NCI-H510A (cell line): ENCODE results near the gene PLCL1.
"Not testable (repeated sequence)": the region's sequence is repeated elsewhere in the genome, so short reads cannot be mapped to it uniquely, and the experiment has no call there.

ENCODE experiments used
- DNase-seq: peaks from one replicate; lab custom pipeline; 2025; lab: John Stamatoyannopoulos, UW

PLCL1 gene

DNA sequence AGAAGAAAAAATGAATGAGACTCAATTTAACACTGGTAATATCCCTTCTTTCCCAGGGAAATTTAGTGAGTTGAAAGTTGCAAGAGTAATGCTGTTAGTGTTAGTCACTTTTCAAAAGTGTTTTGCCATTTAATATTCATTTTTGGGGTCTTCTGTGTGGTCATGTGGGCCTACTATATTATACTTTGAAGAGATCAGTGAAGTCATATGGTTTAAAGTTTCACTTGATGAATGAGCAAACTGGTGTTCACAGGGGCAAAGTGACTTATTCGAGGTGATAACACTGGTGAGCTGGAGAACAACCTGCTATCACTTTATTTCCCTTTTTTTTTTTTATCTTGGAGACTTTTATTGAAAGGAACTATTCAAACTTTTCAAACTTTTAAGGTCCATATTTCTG is 196.0 kb downstream of the PLCL1 start:
- DNase-seq, result no peak

DNA sequence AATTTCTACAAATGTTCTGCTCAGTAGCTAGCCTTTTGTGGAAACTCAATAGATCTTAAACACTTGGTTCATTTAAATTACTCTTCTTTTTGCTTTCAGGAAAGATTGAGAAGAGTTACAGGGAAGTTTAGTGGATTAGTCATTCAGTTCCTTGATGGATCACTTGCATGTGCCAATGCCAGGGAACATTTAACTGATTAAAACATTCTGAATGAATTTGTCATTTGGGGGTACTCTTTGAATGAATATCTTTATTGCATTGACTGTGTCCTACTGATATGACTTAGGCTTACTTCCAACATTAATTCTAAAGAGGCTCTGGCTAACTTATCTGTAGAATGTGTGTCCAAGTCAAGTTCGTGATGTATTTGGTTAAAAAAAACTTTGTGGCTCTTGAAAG is 199.8 kb downstream of the PLCL1 start:
- DNase-seq, result no peak

DNA sequence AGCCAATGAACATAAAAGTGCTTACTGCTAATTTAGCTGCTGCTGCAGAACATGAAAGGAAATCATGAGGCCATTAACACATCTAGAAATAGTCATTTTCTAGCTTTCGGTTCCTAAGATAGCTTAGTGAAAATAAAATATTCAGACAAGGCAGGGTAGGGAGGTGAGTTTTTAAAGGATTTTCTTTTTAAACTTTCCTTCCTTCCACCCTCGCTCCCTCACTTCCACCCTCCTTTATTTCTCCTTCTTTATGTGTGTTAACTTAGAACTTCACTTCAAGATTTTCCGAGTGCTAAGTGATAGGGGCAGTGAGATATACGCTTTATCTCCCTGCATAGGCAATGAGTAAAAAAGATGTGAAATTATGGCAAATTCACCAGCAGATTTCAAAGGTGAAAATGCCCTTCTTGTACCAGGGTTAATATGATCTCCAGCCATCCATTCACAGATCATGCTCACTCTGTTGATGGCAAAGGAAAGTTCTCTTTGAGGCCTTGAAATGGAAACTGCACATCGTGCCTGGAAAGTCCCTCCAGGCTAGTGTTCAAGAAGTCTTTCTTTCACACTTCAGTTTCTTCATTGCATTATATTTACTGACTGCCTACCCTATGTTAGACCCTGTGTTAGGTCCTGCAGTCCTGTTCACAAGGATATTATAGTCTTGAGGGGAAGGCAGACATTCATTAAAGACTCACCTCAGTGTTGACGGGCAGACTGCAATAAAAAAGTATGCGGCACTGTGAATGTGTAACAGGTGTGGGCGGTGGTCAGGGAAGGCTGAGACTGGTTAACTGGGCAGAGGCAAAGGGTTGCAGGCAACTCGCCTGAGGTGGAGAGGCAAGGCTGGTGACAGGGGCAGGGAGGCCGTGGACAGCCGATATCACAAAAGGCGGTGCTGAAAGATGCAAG is 200.8 kb downstream of the PLCL1 start:
- no peak for DNase-seq

DNA sequence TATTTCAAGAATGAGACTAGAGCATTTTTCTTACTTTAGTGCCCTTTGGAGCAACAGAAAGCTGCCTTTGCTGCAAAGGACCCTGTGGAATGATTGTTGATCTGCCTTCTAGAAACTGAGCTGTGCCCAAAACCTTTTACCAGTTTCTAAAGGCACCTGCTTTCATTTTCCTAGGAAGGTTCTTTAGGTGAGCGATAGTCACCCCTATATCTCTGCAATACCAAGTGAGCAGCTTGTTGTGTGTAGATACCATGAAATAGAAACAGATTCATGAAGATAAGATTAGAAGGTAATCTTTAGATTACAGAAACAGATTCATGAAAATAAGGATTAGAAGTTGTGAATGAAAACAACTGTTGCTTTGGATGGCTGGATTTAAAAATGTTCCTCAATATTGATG is 202.3 kb downstream of the PLCL1 start:
- DNase-seq, result no peak

DNA sequence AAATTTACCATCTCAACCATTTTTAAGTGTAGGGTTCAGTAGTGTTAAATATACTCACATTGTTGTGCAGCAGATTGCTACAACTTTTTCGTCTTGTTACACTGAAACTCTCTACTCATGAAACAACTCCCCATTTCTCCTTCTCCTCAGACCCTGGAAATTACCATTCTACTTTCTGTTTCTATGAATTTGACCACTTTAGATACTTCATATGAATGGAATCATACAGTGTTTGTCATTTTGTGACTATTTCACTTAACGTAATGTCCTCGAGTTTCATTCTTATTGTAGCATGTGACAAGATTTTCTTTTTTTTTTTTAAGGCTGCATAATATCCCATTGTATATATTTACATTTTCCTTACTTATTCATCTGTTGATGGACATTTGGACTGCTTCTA is 203.8 kb downstream of the PLCL1 start:
- no peak for DNase-seq

DNA sequence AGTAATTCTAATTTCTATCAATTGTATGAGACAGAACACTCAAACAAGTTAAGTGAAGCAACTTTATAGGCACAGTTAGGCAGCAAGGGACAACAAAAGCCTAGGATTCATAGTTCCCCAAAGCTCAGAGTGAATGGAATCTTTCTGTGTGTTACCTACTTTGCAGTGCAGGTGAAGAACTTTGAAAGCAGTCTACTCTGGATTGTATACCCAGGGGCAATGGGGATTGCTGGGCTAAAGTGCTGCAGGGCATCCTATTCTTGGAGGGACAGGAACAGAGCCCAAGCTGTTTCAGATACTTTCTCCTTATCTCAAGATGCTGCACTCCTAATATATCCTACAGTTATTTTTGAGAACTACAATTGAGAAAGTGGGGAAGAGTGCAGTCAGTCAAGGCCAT is 207.6 kb downstream of the PLCL1 start:
- DNase-seq, result no peak

DNA sequence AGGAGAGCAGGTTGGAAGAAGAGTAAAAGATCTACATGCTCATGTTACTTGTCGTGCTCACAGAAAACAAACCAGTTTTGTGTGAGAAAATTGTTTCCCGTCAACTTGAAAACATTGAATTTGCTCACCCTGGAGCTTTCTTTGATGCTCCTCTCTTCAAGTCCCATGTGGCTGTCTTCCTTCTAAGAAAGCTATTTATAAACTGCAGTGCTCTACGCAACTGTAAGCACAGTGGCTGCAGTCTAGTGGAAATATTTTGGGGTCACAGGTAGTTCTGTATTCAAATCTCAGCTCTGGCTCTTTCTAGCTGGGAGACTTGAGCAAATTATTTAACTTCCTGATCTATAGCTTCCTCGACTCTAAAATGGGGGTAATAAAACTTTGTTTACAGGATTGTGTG is 211.8 kb downstream of the PLCL1 start:
- DNase-seq, result no peak

DNA sequence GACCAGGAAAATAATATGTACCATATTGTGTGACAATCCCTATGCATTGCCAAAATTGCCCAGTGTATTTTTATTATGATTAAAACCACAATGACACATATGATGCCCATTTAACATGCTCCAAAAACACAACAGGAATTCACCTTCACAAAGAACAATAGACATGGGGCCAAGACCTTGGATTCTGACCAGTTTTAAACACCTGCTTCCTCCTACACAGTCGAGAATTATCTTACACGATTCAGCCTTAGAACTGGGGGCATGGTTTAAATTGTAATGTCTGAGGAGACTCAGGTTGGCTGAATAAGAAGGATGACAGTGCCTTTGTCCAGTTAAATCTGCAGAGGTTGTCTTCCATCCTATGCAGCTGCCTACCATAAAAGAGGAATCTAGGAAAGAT is 212.7 kb downstream of the PLCL1 start:
- DNase-seq, result no peak

DNA sequence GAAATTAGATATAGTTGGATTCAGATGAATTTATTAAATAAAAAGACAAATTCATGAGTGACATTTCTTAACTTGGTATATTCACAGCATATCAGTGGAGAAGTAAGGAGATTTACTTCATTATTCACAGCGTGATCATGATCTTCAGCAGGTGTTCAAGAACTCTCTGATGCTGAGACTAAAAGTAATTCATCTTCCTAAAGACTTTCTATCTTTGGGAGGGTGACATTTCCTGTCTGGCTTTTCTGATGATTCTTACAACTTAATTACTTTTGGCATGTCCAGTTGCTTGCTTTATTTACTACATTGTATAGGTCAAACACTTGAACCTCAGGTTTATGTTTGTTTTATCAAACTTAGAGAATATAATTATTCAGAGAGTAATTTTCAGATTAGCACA is 224.6 kb downstream of the PLCL1 start:
- DNase-seq, result no peak

DNA sequence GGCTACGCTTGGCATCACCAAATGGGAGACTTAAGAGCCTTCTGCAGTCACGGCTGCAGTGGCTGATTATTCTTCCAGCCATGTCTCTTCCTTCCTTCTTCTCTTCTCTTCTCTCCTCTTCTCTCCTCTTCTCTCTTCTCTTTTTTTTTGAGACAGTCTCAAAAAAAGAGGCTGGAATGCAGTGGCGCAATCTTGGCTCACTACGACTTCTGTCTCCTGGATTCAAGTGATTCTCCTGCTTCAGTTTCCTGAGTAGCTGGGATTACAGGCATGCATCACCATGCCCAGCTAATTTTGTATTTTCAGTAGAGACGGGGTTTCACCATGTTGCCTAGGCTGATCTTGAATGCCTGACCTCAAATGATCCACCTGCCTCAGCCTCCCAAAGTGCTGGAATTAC is 225.2 kb downstream of the PLCL1 start:
- DNase-seq, result not testable (repeated sequence)

DNA sequence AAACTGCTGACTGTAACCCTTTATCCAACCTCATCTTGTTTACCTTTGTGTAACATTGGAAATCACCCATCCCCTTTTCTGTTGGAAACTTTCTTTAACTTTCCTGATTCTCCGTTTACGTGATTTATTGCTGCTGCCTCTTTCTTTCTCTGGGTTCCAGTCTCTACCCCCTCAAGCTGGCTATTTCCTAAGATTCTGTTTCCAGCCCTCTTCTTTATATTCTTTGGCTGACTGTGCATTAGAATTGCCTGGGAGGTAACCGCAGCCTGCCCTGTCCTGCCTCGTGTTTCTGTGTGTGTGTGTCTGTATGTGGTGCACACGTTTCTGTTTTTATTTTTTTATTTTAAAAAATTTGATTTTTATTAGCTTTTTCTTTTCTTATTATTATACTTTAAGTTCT is 229.2 kb downstream of the PLCL1 start:
- DNase-seq, result no peak

DNA sequence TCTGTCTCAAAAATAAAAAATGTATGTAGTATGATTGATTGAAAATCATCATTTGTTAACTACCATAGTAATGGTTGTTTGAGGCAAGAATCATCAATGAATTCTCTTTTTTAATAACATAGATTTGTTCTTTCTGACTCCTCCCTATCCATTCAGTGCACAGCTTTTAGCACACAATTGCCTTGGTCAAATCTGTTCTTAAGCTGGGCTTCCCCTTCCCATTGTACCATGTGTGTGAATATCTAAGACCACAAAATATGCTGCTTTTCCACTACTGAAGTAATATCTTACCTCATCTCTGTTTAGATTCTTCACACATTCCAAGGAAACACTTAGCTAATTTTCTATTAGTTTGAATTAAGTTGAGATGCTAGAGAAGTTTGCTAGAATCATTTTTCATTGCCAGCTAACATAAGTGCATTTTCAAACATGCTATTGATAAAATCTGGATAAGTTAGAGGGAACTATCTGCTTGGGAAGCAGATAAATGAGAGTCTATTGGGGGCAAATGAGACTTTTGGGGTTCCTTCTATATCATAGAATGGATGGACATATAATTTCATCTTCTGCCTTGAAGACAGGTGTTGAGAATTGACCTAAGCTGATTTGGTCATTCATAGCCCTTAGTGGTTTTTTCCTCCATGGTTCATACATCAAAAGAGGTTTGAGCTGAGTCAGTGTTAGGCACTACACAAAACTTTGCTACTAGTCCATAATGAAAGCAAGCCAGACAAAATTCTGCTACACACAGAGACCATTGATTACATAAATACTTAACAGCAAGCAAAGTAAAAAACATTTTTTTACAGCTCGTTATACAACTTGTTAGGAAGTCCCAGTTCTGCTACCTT is 231.9 kb downstream of the PLCL1 start:
- DNase-seq, result no peak

DNA sequence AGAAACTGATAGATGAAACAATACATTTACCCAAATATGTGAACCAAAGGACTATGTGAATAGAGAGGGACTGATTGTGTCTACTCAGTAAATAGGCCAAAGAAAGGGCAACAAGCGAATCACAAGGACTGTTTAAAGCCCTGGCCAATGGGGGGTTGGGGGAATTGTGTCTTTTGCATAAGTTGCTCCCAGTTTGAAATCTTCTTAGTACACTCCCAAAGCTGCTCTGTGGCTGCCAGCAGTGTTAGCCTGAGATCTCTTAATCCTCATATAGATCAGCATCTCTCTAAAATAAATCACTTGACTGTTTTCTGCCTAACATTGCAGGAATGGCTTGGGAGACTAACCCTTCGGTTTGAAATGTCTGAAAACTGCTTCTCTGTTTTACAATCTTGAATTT is 236.4 kb downstream of the PLCL1 start:
- DNase-seq, result no peak

DNA sequence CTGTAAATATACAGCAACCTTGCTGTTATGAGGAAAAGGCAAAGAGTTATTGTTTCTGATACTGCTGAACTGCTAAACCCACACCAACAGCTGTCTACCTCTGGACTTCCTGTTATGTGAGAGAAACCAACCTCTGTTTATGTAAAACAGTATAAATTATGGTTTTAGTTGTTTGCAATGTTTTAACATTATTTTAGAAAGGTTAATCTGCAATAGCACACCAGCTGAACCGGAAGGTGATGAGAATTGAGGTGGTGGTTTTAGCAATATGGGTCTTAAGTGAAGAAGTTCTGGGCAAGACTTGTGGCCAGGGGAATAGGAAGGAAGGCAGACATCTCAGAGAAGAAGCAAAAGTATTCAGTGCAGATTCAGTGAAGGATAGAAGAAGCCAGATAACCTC is 237.8 kb downstream of the PLCL1 start:
- no peak for DNase-seq

DNA sequence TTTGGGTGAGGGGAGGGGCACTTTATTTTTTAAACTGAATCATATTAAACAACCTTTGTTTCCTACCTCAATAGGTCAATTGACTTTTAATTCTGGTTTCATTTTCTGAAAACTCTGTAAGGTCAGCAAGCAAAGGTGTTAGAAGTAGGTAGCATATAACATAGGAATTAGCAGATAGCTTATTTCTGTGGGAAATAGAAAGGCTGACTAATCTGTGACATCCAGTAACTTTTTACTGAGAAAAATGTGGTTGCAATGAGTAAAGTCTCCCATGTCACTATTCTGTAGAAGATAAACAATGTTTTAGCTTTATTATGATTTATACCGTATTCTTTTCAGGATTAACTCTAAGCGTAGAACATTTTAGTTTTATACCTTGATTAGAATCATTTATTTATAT is 240.4 kb downstream of the PLCL1 start:
- no peak for DNase-seq

DNA sequence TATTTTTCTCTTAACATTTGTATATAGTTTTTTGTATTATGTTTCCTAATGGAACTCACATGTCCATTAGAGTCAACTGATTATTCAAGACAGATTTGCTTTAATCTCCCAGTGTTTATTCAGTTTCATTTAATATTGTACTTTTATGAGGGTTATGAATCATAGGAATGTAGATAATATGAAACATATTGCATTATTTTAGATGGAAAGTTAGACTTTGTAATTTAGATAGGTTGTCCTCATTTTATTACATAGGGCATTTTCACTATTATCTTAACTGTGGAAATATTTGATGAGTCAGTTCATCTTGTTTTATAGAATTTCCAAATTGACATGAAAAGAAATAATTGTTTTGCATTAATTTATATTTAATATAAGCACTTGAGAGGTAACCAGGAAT is 240.8 kb downstream of the PLCL1 start:
- DNase-seq, result no peak

DNA sequence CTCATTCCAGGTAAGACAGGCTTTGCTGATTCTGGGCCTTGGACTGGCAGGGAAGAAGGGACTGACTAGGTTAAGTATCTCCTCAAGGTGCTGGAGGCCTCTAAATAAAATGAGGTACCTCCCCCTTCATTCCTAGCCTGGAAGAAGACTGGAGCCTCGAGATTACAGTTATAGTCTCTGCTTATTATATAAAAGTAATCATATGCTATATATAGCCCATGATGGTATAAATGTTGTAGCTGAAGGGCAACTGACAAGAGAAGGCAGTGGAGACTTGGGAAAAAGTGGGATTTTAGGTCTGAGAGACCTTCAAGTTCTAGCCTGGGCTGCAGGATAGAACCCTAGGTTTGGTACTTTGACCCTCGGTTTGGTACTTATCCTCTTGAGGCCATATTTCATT is 248.3 kb downstream of the PLCL1 start:
- no peak for DNase-seq

DNA sequence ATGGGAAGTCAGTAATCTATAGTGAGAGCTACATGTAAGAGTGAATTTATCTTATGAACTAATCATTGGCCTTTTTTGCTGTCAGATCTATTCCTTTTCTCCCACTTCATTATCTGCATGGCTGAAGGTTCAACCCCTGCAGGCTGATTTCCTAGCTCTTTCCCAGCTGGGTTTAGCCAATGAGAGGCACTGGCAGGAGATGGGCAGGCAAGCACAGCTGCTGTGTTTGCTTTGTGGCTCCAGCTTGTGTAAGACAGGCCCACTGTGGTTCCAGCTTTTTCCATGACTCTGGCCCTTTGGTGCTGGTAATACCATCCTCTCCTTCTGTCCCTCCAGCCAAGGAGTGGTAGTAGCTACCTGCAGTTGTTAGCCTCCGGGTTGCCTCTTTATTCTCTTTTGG is 248.8 kb downstream of the PLCL1 start:
- no peak for DNase-seq

DNA sequence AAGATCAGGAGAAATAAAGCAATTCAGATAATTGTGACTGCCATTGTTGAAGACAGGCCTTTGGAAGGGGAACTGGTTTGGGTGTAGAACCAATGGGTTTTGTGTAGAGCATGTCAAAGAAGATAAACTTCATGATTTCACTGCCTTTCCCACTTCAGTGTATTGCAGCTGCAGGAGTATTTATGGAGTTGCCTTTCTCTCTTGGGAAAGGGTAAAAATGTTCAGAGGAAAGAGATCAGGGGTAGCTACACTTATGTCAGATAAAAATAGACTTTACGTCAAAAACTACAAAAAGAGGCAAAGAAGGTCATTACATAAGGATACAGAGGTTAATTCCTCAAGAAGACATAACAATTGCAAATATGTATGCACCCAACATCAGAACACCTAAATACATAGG is 249.4 kb downstream of the PLCL1 start:
- DNase-seq, result no peak

DNA sequence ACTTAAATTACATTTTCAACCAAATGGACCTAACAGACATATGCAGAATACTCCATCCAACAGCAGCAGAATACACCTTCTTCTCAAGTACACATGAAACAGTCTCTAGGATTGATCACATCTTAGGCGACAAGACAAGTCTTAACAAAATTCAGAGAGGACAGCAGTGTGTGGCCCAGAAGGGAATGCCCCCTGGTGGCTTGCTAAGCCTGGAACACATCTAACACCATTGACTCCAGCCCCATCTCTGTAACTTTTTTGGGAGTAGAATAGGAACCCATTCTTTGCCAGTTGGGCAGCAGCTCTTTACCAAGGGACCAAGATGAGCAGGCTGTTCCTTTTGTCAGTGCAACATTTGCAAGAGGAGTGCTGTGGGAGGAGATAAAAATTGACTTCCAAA is 249.9 kb downstream of the PLCL1 start:
- DNase-seq, result no peak

DNA sequence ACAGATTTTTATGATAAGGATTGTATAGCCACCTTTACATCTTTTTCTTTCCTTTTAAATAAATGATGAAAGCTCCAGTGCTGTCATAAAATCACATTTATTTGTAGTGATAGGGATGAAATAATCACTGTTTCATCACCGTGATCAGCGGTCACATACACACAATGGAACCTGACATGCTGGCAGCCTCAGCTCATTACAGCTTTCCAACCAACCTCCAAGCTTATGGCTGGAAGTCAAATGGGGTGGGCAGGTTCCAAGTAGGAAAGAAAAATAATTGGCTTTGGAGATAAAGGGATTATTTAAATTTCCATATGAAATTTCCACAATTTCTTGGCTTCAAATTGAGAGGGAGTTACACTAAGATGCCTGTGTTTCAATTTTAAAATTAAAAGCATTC is 251.3 kb downstream of the PLCL1 start:
- no peak for DNase-seq

DNA sequence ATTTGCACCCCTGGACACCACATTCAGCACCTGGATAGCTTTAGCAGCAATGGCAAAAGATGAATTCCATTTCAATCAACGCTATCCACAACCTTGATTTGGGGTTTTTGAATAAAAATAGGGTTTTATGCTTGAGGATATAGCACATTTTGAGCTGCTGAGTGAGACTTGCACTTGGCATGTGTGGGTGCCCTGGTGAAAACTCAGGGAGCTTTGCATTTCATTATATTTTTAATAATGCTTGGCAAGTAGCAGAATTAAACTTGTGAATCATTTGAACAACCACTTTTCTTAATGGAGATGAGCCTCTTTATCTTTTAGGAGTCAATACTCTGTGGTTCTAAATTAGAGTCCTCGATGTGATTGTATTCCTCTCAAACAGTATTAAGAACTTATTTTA is 252.4 kb downstream of the PLCL1 start:
- no peak for DNase-seq

DNA sequence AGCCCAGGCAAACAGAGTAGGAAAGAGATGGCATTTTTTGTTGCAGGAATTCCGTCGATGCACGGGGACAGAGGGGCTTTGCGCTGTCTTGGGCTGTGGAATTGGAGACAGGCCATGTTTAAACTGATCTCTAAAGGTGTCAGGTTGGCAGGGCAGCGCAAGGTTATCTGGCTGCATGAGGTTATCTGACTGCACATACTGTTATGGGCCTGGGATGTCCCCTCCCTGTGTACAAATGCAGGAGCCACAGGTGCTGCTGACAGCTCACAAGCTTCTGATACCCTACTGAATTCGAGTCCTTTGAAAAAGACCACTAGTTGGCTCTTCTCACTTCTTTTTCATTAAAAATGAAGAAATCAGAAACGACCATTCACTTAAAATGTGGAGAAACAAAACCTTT is 255.4 kb downstream of the PLCL1 start:
- no peak for DNase-seq
